MM.1S (cell line): ENCODE results near the gene TSPAN3.

ENCODE experiments used
- CTCF ChIP-seq: fragments of 300-600 bp; sonication (generic); IDR thresholded peaks from 2 replicates; pipeline ENCODE4 v1.5.1; 2016; ENCODE audit warnings: antibody characterized with exemption, low read length, mixed read lengths
- EZH2phosphoT487 ChIP-seq: fragments of 300-600 bp; sonication (generic); IDR thresholded peaks from 2 replicates; pipeline ENCODE4 v1.6.1; 2018; ENCODE audit warnings: antibody characterized with exemption, low read length

- no peak for TF ChIP-seq EZH2phosphoT487
- no peak for TF ChIP-seq CTCF
These were observed at the start of gene TSPAN3 for GRCh38 chr15:77070495-77071304.
